ENCODE results near the gene MARCHF2.

The MARCHF2 gene

GRCh38 chr19:8455018-8455417 is 41.9 kb downstream of the MARCHF2 start:
- DNase-seq = no peak

- DNase-seq = no peak
Observed at GRCh38 chr19:8456064-8456463, 43.0 kb downstream of the MARCHF2 start.

DNA sequence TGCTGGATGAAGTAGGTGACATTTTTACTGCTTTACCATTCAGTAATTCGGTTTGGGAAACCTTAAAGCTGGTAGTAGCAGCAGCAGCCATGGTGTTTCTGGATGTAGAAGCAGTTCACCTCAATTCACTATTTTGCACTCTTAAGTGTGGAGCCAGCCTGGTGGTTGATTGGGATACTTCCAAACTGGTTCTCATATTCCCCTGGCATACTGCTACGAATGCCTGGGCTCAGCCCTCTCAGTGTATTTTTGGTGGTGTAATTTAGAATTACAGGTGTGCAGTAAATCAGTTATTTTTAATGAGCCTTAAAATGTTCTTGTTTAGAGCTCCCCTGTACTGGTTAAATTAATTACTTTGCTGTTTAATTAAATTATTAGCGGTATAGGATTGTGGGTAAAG is 44.1 kb downstream of the MARCHF2 start:
- DNase-seq = no peak

DNA sequence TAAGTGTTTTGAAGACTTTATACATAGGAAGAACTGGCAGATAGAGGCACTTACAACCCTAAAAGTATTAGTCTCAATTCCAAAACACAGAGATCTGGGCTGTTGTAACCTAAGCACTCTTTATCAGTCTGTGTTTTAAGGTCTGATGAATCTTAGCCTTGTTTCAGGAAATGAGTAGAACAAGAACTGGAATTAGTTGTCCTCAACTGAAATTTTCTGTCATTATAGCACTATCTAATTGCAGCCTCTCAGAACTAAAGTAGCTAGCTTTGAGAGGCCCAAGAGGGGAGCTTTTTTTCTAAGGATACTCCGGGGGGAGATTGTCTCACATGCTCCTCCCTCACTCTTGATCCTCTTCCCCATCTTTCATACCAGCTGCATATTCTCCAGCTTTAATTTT is 44.7 kb downstream of the MARCHF2 start:
- no peak for DNase-seq

GRCh38 chr19:8458380-8458779 is 45.3 kb downstream of the MARCHF2 start:
- DNase-seq = no peak

GRCh38 chr19:8459095-8459494 is 46.0 kb downstream of the MARCHF2 start:
- DNase-seq = no peak

DNA sequence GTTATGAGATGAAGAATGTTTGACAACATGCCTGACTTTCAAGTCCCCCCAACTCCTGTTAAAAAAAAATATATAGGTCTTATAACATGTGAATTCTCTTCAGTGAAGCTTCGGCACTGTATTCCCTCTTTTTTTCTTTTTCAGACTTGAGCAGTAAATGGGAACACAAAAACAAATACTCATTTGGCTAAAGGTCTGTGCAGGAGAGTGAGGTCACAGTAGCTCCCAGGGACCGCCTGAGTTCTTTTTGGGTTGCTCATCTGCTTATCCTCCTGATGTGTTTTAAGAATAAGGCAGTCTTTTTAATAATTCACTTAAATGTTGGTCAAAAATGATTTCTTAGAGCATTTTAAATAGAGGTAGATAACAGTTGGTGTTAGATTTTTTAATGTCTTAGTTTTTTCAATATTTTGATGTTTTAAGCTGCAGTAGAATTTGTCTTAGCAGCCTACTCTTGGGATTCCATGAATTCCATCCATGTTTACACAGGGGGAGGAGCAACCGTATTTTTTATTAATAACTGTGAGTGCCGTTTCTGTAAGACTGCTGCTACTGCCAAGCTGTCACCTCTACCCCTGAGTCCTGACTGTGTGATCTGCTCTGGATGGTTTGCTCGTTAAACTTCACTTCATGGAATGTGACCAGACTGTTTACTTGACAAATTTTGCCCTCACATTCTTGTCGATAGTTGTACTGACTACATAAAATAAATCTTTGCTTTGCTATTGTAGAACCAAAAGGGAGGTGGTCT is 46.6 kb downstream of the MARCHF2 start:
- no peak for DNase-seq

DNA sequence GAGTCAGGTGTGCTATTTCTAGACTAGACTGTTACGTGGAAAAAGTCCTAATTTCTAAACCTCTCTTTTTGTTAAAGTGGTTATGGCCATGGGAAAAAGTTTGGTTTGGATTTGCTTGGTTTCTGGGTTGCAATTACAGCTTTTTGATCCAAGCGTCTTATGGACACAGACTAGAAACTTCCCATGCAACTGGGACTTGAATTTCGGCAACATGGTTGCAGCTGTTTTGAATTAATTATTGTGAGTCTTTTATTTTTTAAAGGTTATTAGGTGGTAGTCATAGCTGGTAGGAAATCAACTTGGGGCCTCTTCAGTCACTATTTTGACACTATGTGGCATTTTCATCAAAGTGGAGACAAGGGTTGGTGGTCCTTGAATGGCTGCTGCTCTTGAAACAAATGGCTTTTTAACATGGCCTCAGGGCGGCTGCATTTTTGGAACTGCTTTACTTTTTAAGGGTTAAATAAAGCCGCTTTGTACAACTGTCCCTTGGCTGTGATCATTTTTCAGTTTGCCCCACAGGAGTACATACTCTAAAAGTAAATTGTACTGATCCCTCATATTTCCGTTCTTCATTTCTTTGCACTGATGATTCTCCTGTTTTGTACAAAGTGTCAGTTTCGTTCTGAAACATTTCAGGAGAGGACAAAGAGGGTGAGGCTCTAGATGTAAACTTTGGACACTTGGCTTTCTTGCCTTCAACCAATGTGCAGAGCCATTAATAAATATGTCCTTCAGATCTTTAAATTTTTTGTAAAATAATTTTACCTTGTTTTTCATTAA is 47.6 kb downstream of the MARCHF2 start:
- DNase-seq = no peak

DNA sequence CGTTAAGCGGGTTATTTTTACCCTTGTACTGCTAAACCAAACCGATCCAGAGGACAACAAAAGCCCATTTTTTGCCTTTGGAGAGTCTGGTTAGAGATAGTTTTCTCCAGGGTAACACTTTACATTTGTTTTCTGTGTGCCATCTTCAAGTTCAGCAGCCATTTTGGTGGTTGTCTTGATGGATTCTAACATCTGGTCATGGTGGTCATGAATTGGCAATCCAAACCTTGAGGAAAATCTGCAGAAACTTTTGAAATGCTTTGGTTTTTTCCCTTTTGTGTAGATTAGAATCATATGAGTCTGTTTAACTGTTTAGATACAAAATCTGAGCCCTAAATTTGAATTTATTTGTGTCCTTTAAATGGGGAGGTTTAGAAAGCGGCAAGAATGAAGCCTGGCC is 48.3 kb downstream of the MARCHF2 start:
- DNase-seq = no peak

GRCh38 chr19:8461891-8462290 is 48.8 kb downstream of the MARCHF2 start:
- DNase-seq = no peak

- no peak for DNase-seq
Observed at GRCh38 chr19:8462571-8462970, 49.5 kb downstream of the MARCHF2 start.

DNA sequence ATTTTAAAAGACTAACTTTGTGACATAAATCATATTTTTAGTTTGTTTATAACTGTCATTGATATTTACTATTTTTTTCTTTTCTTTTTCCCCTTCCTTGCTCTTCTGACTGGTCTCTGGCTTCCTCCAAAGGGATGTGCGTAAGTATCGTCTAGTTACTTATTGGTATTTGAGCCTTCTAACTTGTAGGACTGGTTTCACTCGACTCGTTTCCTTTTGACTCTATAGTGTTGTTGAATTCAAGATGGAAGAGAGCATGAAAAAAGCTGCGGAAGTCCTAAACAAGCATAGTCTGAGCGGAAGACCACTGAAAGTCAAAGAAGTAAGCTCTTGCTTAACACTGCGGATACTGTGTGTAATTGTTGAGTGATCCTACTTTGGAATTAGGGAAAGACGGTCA is 50.3 kb downstream of the MARCHF2 start:
- no peak for DNase-seq

DNA sequence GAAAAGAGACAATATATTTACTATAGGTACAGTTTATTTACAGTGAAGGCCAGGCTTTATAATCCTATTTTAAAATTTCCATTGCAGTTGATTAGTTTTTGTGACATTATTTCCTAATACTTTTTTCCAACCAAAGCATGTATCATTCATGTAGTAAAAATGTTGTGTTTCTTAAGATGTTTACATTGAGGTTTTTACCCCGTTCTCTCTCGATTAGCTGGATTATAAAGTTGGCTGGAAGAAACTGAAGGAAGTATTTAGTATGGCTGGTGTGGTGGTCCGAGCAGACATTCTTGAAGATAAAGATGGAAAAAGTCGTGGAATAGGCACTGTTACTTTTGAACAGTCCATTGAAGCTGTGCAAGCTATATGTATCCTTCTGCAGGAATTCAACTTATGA is 52.9 kb downstream of the MARCHF2 start:
- no peak for DNase-seq

DNA sequence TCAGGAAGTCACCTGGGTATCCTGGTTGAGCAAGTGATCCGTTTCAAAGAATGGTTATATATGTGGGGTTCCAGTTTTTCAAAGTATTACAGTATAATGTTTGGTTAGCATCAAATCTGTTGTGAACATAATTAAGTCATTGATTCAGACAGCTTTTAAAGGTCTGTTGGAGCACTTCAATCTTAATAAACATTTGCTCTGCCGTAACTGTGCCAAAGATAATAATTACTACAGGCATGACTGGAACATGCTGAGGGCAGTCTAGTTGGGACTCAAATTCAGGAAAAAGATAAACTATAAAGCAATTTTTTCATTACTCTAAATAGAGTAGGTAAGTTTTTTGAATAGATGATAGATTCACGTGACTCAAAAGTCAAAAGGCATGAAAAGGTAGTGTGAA is 55.0 kb downstream of the MARCHF2 start:
- no peak for DNase-seq

DNA sequence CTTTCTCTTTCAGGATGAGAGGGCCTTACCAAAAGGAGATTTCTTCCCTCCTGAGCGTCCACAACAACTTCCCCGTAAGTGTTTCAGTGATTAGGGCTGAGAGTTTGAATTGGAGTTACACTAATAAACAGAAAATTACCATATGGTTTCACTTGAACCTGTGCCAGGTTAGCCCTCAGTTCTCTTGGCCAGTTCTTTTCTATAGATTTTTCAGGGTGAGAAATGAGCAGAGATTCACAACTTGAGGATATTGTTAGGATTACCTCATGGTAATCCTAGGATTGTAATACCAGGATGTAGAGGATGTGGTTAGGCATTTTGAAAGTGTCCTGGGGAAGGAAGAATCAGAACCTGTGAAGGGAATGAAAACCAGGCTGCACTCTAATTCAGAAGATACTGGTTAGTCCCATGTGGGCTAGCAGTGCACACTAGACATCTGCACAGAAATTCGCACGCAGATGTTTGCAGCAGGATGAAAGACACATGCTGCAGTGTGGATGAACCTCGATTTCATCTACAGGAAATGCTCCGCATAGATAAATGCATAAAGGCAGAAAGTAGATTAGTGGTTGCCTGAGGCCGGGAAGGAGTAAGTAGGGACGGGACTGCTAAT is 55.8 kb downstream of the MARCHF2 start:
- DNase-seq = no peak

- DNase-seq = no peak
Observed at GRCh38 chr19:8469613-8470368, 56.7 kb downstream of the MARCHF2 start.

DNA sequence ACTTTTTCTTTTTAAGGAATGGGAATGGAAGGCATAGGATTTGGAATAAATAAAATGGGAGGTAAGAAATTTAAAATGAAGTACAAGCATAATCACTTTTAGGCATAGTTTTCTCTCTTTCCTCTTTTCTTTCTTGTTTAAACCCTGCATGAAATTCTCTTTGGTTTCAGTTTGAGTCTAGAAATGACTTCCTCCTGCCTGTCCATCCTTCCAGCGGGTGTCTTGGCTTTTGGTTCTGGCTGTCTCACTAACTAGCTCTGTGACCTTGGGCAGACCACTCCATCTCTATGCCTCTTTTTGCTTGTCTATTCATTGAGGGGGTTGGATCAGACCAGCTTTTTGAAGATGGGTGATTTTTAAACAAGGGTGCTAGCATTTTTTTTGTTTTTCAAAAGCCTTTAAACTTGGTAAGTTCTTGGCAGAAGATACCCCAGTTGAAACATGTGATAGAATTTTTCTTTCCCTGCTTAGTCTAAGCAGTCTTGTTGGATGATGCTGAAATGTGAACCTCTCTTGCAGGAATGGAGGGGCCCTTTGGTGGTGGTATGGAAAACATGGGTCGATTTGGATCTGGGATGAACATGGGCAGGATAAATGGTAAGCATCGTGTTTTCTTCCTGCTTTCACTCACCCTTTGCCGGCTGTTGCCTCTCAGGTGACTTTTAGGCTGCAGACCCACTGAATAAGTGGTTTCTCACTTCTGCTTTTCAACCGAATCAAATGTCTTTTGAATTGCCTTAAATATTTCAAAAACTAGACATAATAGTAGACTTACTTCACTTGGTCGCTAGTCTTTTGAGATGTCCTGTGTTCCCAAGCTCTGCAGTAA is 60.8 kb downstream of the MARCHF2 start:
- no peak for DNase-seq

DNA sequence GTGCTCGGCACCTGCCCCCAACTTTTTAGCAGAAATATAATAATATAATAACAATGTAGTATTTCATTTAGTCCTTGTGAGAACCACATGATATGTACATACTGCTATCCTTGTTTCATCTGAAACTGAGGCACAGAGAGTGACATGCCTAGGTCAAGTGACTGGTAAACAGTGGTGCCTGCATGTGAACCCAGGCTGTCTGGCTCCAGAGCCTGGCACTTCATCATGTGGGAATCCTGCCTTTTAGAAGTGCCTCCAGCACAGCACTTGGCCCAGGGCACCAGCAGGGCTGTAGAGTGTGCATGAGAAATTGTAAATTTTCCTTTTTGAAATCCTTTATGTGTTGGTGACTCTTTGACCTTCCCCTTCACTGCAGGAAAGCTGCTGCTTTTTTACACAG is 61.9 kb downstream of the MARCHF2 start:
- DNase-seq = no peak

DNA sequence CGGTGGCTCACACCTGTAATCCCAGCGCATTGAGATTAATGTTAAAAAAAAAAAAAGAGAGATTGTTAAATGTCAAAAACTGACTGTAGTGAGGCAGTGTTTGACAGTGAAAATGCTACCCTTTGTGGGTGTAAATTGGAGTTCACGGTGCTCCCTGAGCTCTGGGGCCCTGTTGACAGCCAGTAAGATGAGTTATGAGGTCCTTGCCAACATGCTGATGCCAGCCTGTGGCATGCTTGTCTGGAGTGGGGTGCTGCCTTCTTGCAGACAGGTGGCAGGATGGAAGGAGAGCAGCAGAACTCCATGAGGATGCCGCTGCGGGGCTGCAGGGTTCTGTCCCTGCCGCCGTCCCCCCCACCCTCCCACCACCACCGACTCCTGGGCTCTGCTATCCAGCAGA is 63.4 kb downstream of the MARCHF2 start:
- DNase-seq = no peak

- DNase-seq = no peak
Observed at GRCh38 chr19:8477889-8478288, 64.8 kb downstream of the MARCHF2 start.

DNA sequence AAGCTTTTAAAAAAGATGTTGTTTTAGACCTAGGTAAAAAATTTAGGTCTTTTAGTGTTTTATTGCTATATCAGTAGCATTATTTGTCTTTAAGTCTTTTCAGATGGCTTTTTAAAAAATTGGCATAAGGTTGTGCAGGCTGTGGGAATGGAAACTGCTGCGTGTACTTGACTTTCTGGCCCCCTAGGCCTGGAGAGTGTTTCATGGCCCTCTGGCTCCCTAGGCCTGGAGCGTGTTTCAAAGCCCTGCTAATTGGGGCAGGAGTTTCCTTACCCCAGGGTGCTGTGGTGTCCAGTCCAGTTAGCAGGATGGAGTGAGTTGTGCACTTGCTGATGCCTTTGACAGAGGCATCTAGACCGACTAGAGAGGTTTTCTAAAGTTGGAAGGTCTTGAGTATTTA is 65.5 kb downstream of the MARCHF2 start:
- no peak for DNase-seq

- no peak for DNase-seq
Observed at GRCh38 chr19:8481201-8481600, 68.1 kb downstream of the MARCHF2 start.

Measured in activated effector memory CD4-positive, alpha-beta T cell treated with Interleukin-2 at 50 U/mL for 16 hours (primary cell).